ENCODE data around the gene PDCD11.

PDCD11 gene

GRCh38 chr10:103449208-103450144 is 53.0 kb downstream of the PDCD11 start:
- no peak for DNase-seq

- DNase-seq: no peak
These were observed 53.8 kb downstream of the PDCD11 start for GRCh38 chr10:103450201-103450695.

GRCh38 chr10:103451091-103451813 is 54.8 kb downstream of the PDCD11 start:
- DNase-seq: peak in 7 of 51 donors; percentile 12 to 30 (median 18)

- DNase-seq: peak in 25 of 51 donors; percentile 12 to 55 (median 31)
These were observed 55.5 kb downstream of the PDCD11 start, which contains the start of gene CALHM2 for GRCh38 chr10:103451831-103452505. Gene CALHM2 (minus strand): TSS chr10:103452370. CDS start chr10:103449941, 2,429 bp downstream.

- no peak for DNase-seq
These were observed 56.2 kb downstream of the PDCD11 start for GRCh38 chr10:103452506-103453230.

- no peak for DNase-seq
These were observed 57.6 kb downstream of the PDCD11 start for GRCh38 chr10:103454026-103454425.

GRCh38 chr10:103455235-103455634 is 58.8 kb downstream of the PDCD11 start:
- DNase-seq: no peak

GRCh38 chr10:103456074-103456660 is 59.7 kb downstream of the PDCD11 start:
- DNase-seq: no peak

GRCh38 chr10:103457176-103457712 is 60.8 kb downstream of the PDCD11 start:
- DNase-seq: no peak

- no peak for DNase-seq
These were observed 61.6 kb downstream of the PDCD11 start for GRCh38 chr10:103457896-103458583.

GRCh38 chr10:103458720-103459119 is 62.3 kb downstream of the PDCD11 start, which contains the start of gene CALHM1:
Gene CALHM1 (minus strand): TSS chr10:103458900. CDS start chr10:103458751, 149 bp downstream.
- peak in 3 of 51 donors; percentile 13 to 16 (median 14) for DNase-seq

- no peak for DNase-seq
These were observed 63.2 kb downstream of the PDCD11 start for GRCh38 chr10:103459615-103460014.

GRCh38 chr10:103463499-103463898 is 67.1 kb downstream of the PDCD11 start:
- DNase-seq: no peak

GRCh38 chr10:103465411-103466179 is 69.2 kb downstream of the PDCD11 start:
- DNase-seq: peak in 1 of 51 donors; percentile 1

- DNase-seq: no peak
These were observed 70.3 kb downstream of the PDCD11 start for GRCh38 chr10:103466734-103467133.

GRCh38 chr10:103467406-103467805 is 71.0 kb downstream of the PDCD11 start:
- DNase-seq: no peak

GRCh38 chr10:103469201-103469600 is 72.8 kb downstream of the PDCD11 start:
- no peak for DNase-seq

Data from hypothalamus (tissue), 51 donors.